AG10803 (cell line): ENCODE data around the gene SCAF8.
"Not testable (repeated sequence)": the region's sequence is repeated elsewhere in the genome, so short reads cannot be mapped to it uniquely, and the experiment has no call there.

Experiments used
- DNase-seq: peaks from one replicate; pipeline ENCODE4 v3.0.0; 2010; ENCODE audit warnings: low read depth
- H3K4me3 ChIP-seq: 2 replicates; pipeline ENCODE4 v1.5.1; 2011; ENCODE audit warnings: mild to moderate bottlenecking, low read length, control low read depth
- CTCF ChIP-seq: conservative IDR thresholded peaks from 2 replicates; pipeline ENCODE4 v1.5.1; 2011; ENCODE audit warnings: mild to moderate bottlenecking, low read length, control low read depth, inconsistent platforms

Gene SCAF8

GRCh38 chr6:154797857-154798256 lies 64.6 kb downstream of the SCAF8 start:
- H3K4me3 ChIP-seq = no peak overlapping the region
- TF ChIP-seq CTCF = no peak
- DNase-seq = no peak

GRCh38 chr6:154800338-154800737 lies 67.1 kb downstream of the SCAF8 start:
- H3K4me3 ChIP-seq = no peak overlapping the region
- DNase-seq = no peak
- no peak for TF ChIP-seq CTCF

GRCh38 chr6:154805288-154805911 lies 72.2 kb downstream of the SCAF8 start:
- DNase-seq = peak; percentile 61
- H3K4me3 ChIP-seq = no peak overlapping the region
- peak; percentile 58 for TF ChIP-seq CTCF

- H3K4me3 ChIP-seq = no peak overlapping the region
- DNase-seq = peak; percentile 5
- no peak for TF ChIP-seq CTCF
These were observed 73.6 kb downstream of the SCAF8 start for GRCh38 chr6:154806804-154807203.

GRCh38 chr6:154811663-154812062 lies 78.4 kb downstream of the SCAF8 start:
- not testable (repeated sequence) for DNase-seq, H3K4me3 ChIP-seq

GRCh38 chr6:154814063-154814462 lies 80.8 kb downstream of the SCAF8 start:
- no peak for DNase-seq
- no peak for TF ChIP-seq CTCF
- no peak overlapping the region for H3K4me3 ChIP-seq

- DNase-seq = peak; percentile 65
- no peak overlapping the region for H3K4me3 ChIP-seq
- no peak for TF ChIP-seq CTCF
These were observed 83.0 kb downstream of the SCAF8 start for GRCh38 chr6:154815938-154816820.
